Caco-2 (cell line): ENCODE data around the gene PALB2. TPM values are rescaled to one million over a fixed set of nuclear protein-coding genes. Genes with fewer than 3 reads are reported as not detected.

Source experiments
- BruUV-seq: library from RNA; stranded (reverse); fragments of 400-500 nt; replicated peaks from 2 replicates; lab custom pipeline; 2021; lab: Mats Ljungman, UMichigan
- CTCF ChIA-PET: fragments of 300-600 bp; sonication (Branson Sonifier 250); formaldehyde crosslinking; loops from one replicate; lab custom pipeline; 2022; ENCODE audit warnings: antibody characterized with exemption; lab: Charles Lee
- POLR2A ChIA-PET: fragments of 300-600 bp; sonication (Branson Sonifier 250); formaldehyde crosslinking; loops from one replicate; lab custom pipeline; 2022; ENCODE audit warnings: antibody characterized with exemption; lab: Charles Lee
- DNase-seq, 2 experiments: peaks; one replicate each; pipeline versions ENCODE4 v3.0.0 to v3.0.0-alpha.2; 2020 to 2022
- H3K27me3 ChIP-seq: replicated peaks from 2 replicates; pipeline ENCODE4 v1.6.0; 2011; ENCODE audit warnings: low read length; ENCODE audit not compliant: control insufficient read depth, insufficient read depth
- H3K36me3 ChIP-seq: 2 replicates; pipeline ENCODE4 v1.5.1; 2011; ENCODE audit warnings: low read length; ENCODE audit not compliant: control insufficient read depth, insufficient read depth
- H3K4me1 ChIP-seq: fragments of 250-450 bp; sonication (Bioruptor Pico); 2 replicates; pipeline ENCODE4 v1.5.1; 2020; ENCODE audit warnings: mild to moderate bottlenecking
- H3K4me3 ChIP-seq: 2 replicates; pipeline ENCODE4 v1.5.1; 2011; ENCODE audit warnings: low read depth, mild to moderate bottlenecking, control low read depth, low read length
- H3K9me3 ChIP-seq: fragments of 250-450 bp; sonication (Bioruptor Pico); 2 replicates; pipeline ENCODE4 v1.5.1; 2020; ENCODE audit warnings: mild to moderate bottlenecking, moderate library complexity
- H3K27ac Mint-ChIP-seq: one replicate; pipeline ENCODE4 v1.8.0; 2022; ENCODE audit warnings: mixed read lengths; ENCODE audit not compliant: unreplicated experiment
- H3K27me3 Mint-ChIP-seq: one replicate; pipeline ENCODE4 v1.8.0; 2022; ENCODE audit warnings: mixed read lengths; ENCODE audit not compliant: insufficient read depth, unreplicated experiment
- H3K36me3 Mint-ChIP-seq: one replicate; pipeline ENCODE4 v1.8.0; 2022; ENCODE audit warnings: mild to moderate bottlenecking, mixed read lengths; ENCODE audit not compliant: insufficient read depth, unreplicated experiment
- H3K4me1 Mint-ChIP-seq: one replicate; pipeline ENCODE4 v1.8.0; 2022; ENCODE audit warnings: low read depth, mixed read lengths; ENCODE audit not compliant: unreplicated experiment
- H3K4me3 Mint-ChIP-seq: one replicate; pipeline ENCODE4 v1.8.0; 2022; ENCODE audit warnings: mild to moderate bottlenecking, moderate library complexity, mixed read lengths; ENCODE audit not compliant: unreplicated experiment
- H3K9me3 Mint-ChIP-seq: one replicate; pipeline ENCODE4 v1.8.0; 2022; ENCODE audit warnings: mixed read lengths; ENCODE audit not compliant: unreplicated experiment
- CTCF ChIP-seq, 2 experiments: fragments of 200-600 bp in 1 of 2; IDR thresholded peaks; 1 replicate in 1 of 2; 2 replicates in 1 of 2; pipeline versions ENCODE4 v1.5.1 to v1.8.0; 2011 to 2022; ENCODE audit warnings: antibody characterized with exemption in 1 of 2, control low read depth in 1 of 2, inconsistent platforms in 1 of 2, low read depth in 1 of 2, low read length in 1 of 2, mild to moderate bottlenecking in 1 of 2, moderate library complexity in 1 of 2; ENCODE audit not compliant: insufficient read depth in 1 of 2, severe bottlenecking in 1 of 2, unreplicated experiment in 1 of 2
- intact Hi-C: fragments of 100-400 bp; cut with micrococcal nuclease; formaldehyde crosslinking; loops from one replicate; pipeline ENCODE4 v1.10.0; 2022; ENCODE audit not compliant: unreplicated experiment
- total RNA-seq: library from RNA; stranded (reverse); gene quantifications from 2 replicates; pipeline ENCODE4 v1.2.3, GENCODE V29; 2022

Gene PALB2
- total RNA-seq, 1 experiment from 2014 or later, result 20.5 TPM

DNA sequence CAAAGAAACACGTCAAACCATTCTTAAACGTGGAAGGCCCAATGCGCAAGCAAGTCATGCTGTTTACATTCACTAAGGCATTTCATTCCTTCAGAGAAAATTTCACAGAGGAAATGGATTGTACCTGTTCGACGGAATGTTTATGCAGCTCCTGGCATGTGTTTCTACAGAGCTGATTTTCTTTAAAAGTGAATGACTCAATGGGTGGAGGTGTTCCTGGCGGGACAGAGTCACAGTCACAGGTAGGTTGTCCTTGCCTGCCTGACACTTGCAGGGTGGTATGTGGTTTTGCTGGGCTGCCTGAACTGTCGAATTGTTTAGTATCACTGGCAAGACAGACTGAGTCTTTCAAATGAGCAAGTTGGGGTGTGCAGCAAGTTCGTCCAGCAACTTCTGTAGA is 11.6 kb downstream of the PALB2 start:
- H3K27ac Mint-ChIP-seq, result no peak overlapping the region
- ChIA-PET POLR2A (no interaction called here), CTCF (no interaction called here)
- Histone ChIP-seq H3K4me3 (no peak overlapping the region), H3K27me3 (no peaks in the 10 kb centered on the region), H3K36me3 (no peaks in the 10 kb centered on the region; the same call in 1 of the 2 replicates), H3K9me3 (no peaks in the 10 kb centered on the region), H3K4me1 (no peaks in the 10 kb centered on the region)
- no peak overlapping the region for H3K4me3 Mint-ChIP-seq
- H3K4me1 Mint-ChIP-seq, result no peaks in the 10 kb centered on the region
- intact Hi-C loops, result no loop called here
- DNase-seq, result no peak
- BruUV-seq, result no TSS peak
- H3K27me3 Mint-ChIP-seq, result no peaks in the 10 kb centered on the region
- H3K9me3 Mint-ChIP-seq, result no peaks in the 10 kb centered on the region
- TF ChIP-seq CTCF (IDR thresholded peaks at IDR 0.05; ENCODE audit: insufficient read depth in 1 of 2, low read depth in 1 of 2, low read length in 1 of 2, severe bottlenecking in 1 of 2, unreplicated experiment in 1 of 2), result no peak
- H3K36me3 Mint-ChIP-seq, result peaks cover 40% of the 10 kb centered on the region

- intact Hi-C loops, result no loop called here
- ChIA-PET CTCF (no interaction called here), POLR2A (no interaction called here)
- no peaks in the 10 kb centered on the region for H3K9me3 Mint-ChIP-seq
- H3K9me3 ChIP-seq, result no peaks in the 10 kb centered on the region
- no peaks in the 10 kb centered on the region for H3K27me3 ChIP-seq
- H3K4me1 ChIP-seq, result no peaks in the 10 kb centered on the region
- no peaks in the 10 kb centered on the region for H3K27me3 Mint-ChIP-seq
- BruUV-seq, result no TSS peak
- peaks cover 3% of the 10 kb centered on the region; the same call in 1 of the 2 replicates for H3K36me3 ChIP-seq
- no peak overlapping the region for H3K27ac Mint-ChIP-seq
- H3K4me1 Mint-ChIP-seq, result no peaks in the 10 kb centered on the region
- no peak overlapping the region for H3K4me3 ChIP-seq
- peaks cover 55% of the 10 kb centered on the region for H3K36me3 Mint-ChIP-seq
- no peak overlapping the region for H3K4me3 Mint-ChIP-seq
- TF ChIP-seq CTCF (IDR thresholded peaks at IDR 0.05; ENCODE audit: insufficient read depth in 1 of 2, low read depth in 1 of 2, low read length in 1 of 2, severe bottlenecking in 1 of 2, unreplicated experiment in 1 of 2), result no peak
- DNase-seq, result no peak
Observed at GRCh38 chr16:23624092-23624491, 17.0 kb downstream of the PALB2 start.

GRCh38 chr16:23615805-23616204 is 25.3 kb downstream of the PALB2 start:
- DNase-seq, result peak; percentile 14 to 40
- Mint-ChIP-seq H3K4me3 (no peak overlapping the region), H3K36me3 (peaks cover 46% of the 10 kb centered on the region), H3K27ac (no peak overlapping the region), H3K27me3 (no peaks in the 10 kb centered on the region), H3K9me3 (no peaks in the 10 kb centered on the region), H3K4me1 (no peaks in the 10 kb centered on the region)
- ChIA-PET CTCF (no interaction called here), POLR2A (no interaction called here)
- TF ChIP-seq CTCF (IDR thresholded peaks at IDR 0.05; ENCODE audit: insufficient read depth in 1 of 2, low read depth in 1 of 2, low read length in 1 of 2, severe bottlenecking in 1 of 2, unreplicated experiment in 1 of 2), result no peak
- intact Hi-C loops, result no loop called here
- no peaks in the 10 kb centered on the region for H3K36me3 ChIP-seq
- H3K4me1 ChIP-seq, result no peaks in the 10 kb centered on the region
- H3K4me3 ChIP-seq, result no peak overlapping the region
- no TSS peak for BruUV-seq
- H3K27me3 ChIP-seq, result no peaks in the 10 kb centered on the region
- H3K9me3 ChIP-seq, result no peaks in the 10 kb centered on the region
